C1 segment of cervical spinal cord (tissue), 14 donors: ENCODE results near the gene PDE4C.

Experiments used
- DNase-seq, 14 donors: peaks; one replicate each; lab custom pipeline; 2025; lab: John Stamatoyannopoulos, UW

The PDE4C gene

GRCh38 chr19:18225702-18226468, at the start of gene PDE4C:
TSS of gene PDE4C (minus strand) at chr19:18226438. CDS start at chr19:18226415, 23 bp downstream.
- DNase-seq, result no peak

- DNase-seq, result peak; percentile 8 to 85 (median 62)
These were observed 48.6 kb upstream of the PDE4C start for GRCh38 chr19:18274781-18275356.

GRCh38 chr19:18274219-18274780, 48.1 kb upstream of the PDE4C start, which contains the start of gene IQCN:
TSS of gene IQCN (minus strand) at chr19:18274452. CDS start at chr19:18269478, 4,974 bp downstream.
- DNase-seq, result peak in 2 of 14 donors; percentile 15 to 36

- no peak for DNase-seq
These were observed 47.5 kb upstream of the PDE4C start for GRCh38 chr19:18273561-18274218.

GRCh38 chr19:18271433-18271841, 45.2 kb upstream of the PDE4C start:
- DNase-seq, result no peak

GRCh38 chr19:18270326-18270725, 44.1 kb upstream of the PDE4C start:
- DNase-seq, result no peak

GRCh38 chr19:18269070-18269723, 43.0 kb upstream of the PDE4C start:
- no peak for DNase-seq

- no peak for DNase-seq
These were observed 40.8 kb upstream of the PDE4C start for GRCh38 chr19:18266771-18267686.

- DNase-seq, result no peak
These were observed 39.3 kb upstream of the PDE4C start for GRCh38 chr19:18265582-18265981.

- no peak for DNase-seq
These were observed 38.8 kb upstream of the PDE4C start for GRCh38 chr19:18264971-18265540.

GRCh38 chr19:18264137-18264854, 38.1 kb upstream of the PDE4C start:
- no peak for DNase-seq

GRCh38 chr19:18263324-18264136, 37.3 kb upstream of the PDE4C start:
- DNase-seq, result no peak

GRCh38 chr19:18262917-18263316, 36.7 kb upstream of the PDE4C start:
- no peak for DNase-seq

GRCh38 chr19:18262144-18262543, 35.9 kb upstream of the PDE4C start:
- DNase-seq, result no peak

GRCh38 chr19:18261474-18261873, 35.2 kb upstream of the PDE4C start:
- no peak for DNase-seq

- DNase-seq, result no peak
These were observed 33.7 kb upstream of the PDE4C start for GRCh38 chr19:18259893-18260292.

GRCh38 chr19:18257503-18258470, 31.5 kb upstream of the PDE4C start:
- peak in 1 of 14 donors; percentile 54 for DNase-seq
